SK-MEL-5 (cell line): ENCODE measurements around the gene IL17B. TPM values are rescaled to one million over a fixed set of nuclear protein-coding genes. Genes with fewer than 3 reads are reported as not detected.

ENCODE experiments used
- DNase-seq: peaks from one replicate; pipeline ENCODE4 v3.0.0-alpha.2; 2016; ENCODE audit warnings: low read depth, low spot score
- in situ Hi-C: cut with HindIII; loops from 2 replicates; pipeline ENCODE4 v1.10.0; 2016; ENCODE audit warnings: low sequenced_read_pairs, high pct_unique_total_duplicates, low pct_unique_long_range_greater_than_20kb
- polyA plus RNA-seq, 2 experiments: library from polyadenylated mRNA; depleted of rRNA; stranded (reverse); fragments of >200 nt; gene quantifications; 2 replicates each; pipeline ENCODE4 v1.2.3, GENCODE V29; 2015
- total RNA-seq: library from RNA; depleted of rRNA; stranded (reverse); fragments of >200 nt; shearing (Covaris generic); gene quantifications from 2 replicates; pipeline ENCODE4 v1.2.3, GENCODE V29; 2014; rRNA removed

Gene IL17B, protein sequence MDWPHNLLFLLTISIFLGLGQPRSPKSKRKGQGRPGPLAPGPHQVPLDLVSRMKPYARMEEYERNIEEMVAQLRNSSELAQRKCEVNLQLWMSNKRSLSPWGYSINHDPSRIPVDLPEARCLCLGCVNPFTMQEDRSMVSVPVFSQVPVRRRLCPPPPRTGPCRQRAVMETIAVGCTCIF
- total RNA-seq, result not detected in 2 replicates
- polyA plus RNA-seq (2015; cell fraction: cytosol; rRNA removed), result 0.67 TPM in 1 of 2 replicates, not detected in the other
- polyA plus RNA-seq (2015; cell fraction: nucleus; rRNA removed), result not detected in 2 replicates

DNA sequence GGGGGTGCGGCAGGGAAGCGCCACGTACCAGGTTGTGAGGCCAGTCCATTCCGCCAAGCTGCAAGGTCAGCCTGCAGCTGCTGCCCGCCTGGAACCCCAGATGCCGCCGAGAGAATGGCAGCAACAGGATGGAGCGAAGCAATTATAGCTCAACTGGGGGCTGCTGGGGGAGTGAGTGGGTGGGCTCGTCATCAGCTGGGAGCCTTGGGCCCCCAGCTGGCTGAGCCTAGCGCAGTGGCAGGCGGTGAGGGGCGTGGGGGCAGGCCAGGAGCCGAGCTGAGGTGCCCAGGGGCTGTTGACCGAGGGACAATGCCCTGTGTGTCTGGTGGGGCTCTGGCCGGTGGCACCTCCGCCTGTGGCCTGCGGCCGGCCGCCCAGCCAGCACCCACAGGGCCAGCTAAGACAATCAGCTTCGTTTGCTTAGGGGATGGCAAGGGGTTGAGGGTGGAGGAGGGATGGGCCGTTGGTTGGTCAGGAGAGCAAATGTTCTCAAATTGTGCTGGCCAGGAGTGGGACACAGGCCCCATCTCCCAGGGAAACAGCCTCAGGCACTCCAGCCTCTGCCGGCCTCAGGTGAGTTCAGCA lies at the start of gene IL17B:
IL17B (minus strand) TSS at position 116 of the 585 bp plus-strand sequence; CDS start at position 49, 67 bp downstream.
- no peak for DNase-seq
- in situ Hi-C loops, result no loop called here

DNA sequence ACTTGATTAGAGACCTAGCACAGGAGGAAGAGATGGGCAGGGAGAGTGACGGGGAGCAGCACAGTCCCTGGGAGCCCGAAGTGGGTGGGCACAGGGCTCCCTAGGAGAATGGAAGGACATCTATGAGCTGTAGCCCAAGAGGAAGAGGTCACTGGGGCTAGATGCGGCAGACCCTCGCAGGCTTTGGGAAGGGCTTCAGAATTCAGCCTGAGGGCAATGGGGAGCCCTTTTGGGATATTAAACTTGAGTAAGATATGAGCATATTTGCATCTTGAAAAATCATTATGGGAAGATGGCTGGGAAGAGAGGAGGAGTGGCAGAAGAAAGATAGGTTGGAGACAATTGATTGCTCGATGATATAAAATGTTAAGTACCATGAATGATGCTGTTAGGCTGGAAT lies 48.9 kb upstream of the IL17B start:
- DNase-seq, result no peak
- in situ Hi-C loops, result no loop called here

DNA sequence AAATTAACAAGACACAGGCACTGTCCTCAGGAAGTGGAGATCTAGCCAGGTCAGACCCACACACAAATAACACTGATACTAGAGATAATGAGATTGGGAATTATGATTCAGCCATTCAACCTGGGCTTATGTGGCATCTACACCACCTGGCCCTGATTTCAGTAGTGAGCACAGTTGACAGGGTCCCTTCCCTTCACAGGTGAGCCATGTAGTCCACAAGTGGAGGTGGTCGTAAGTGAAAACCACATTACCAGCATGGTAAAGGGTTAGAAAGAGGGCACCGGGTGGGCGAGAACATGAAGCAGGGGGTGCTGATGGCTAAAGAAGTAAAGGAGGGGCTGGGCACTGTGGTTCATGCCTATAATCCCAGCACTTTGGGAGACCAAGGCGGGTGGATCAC lies 48.3 kb upstream of the IL17B start:
- DNase-seq, result no peak
- in situ Hi-C loops, result no loop called here

DNA sequence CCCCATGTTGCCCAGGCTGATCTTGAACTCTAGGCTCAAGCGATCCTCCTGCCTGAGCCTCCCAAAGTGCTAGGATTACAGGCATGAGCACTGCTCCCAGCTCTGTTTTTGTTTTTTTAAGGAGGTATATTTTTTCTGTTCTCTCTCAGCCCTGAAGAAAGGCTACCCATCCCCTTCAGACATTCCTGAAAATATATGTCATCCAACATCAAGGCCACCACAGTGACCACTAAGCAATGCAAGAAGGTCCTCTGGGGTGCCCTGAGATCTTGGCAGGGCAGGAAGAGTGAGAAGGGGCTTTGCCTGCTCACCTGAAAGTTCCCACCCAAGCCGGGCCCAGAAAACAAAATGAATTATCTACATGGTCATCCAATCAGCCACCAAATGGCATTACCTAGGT lies 47.8 kb upstream of the IL17B start:
- no peak for DNase-seq
- in situ Hi-C loops, result no loop called here

DNA sequence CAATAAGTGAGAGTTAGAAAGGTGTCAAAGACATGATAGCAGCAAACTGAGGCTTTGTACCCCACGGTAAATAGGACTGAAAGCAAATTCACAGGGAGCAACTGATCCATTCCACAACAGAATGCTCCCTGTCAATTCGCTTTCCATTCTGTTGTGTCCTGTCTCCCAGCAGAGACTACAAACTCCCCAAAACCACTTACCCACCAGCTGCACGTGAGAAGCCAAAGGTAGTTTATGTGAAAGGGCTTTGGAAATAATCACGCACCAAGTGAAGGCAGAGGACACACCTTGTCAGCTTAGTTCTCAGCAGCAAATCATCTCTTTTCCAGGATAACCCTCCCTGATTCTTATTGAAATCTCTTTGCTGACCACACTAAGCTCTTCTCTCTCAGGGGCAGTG lies 46.6 kb upstream of the IL17B start:
- in situ Hi-C loops, result no loop called here
- DNase-seq, result no peak

DNA sequence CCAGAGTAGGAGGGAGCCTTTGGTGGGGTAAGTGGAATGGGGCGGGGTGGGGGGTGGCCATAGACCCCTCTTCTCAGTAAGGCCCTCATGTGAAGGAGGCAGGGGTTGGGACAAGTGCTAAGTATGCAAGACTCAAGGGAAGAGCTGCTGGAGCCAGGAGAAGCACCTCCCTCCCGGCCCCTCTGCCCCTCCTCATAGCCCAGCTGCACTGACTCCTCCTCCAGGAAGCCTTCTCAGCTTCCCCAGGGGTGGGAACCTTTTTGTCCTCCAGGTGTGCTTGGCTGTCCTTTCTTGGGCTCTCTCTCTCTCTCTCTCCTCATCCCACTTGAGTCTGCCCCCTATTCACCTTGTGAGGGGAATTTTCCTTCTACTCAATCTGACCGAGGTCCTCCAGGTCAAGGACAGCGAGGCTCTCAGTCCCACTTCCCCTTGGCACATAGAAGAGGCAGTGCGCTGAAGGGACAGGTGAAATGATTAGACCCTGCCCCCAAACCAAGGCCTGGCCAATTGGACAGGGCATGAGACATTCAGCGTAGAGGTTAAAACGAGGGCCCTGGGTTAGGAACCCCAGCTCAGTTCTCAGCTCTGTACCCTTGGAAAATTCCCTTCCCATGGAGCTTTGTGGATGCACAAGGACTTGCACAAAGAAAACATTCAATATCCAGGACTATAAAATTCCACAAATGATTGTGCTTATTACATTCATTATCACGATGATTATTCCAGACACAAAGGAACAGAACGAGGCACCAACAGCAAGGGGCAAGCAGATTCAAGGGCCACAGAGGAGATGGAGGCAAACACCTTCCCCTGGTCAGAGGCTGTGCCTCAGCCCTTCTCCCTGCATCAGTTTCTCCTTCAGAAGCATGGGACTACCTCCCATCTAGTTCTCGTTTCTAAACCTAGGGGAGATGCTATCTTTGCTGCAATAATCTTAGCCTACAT lies 45.6 kb upstream of the IL17B start:
- DNase-seq, result no peak
- in situ Hi-C loops, result no loop called here

DNA sequence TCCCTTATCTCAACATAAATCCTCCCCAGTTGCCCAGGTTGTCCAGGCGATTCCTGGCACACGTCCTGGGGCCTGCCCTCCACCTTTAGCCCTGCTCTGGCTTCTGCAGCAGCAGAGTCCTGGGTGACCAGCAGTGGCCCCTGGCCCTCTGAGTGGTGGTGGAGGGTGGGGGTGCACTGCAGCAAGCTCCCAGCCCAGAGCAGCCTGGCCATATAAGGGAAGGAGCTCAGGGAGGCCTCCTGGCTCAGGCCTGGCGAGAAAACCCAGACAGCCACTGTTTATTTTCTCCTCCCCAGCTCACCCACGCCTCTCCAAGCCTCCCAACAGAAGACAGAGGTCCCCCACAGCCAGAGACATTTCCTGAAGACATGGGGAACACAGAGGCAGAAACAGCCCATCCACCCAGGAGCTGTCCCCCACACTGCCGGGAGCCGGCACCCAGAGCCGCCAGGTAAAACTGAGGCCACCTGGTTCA lies 44.7 kb upstream of the IL17B start:
- in situ Hi-C loops, result no loop called here
- no peak for DNase-seq

DNA sequence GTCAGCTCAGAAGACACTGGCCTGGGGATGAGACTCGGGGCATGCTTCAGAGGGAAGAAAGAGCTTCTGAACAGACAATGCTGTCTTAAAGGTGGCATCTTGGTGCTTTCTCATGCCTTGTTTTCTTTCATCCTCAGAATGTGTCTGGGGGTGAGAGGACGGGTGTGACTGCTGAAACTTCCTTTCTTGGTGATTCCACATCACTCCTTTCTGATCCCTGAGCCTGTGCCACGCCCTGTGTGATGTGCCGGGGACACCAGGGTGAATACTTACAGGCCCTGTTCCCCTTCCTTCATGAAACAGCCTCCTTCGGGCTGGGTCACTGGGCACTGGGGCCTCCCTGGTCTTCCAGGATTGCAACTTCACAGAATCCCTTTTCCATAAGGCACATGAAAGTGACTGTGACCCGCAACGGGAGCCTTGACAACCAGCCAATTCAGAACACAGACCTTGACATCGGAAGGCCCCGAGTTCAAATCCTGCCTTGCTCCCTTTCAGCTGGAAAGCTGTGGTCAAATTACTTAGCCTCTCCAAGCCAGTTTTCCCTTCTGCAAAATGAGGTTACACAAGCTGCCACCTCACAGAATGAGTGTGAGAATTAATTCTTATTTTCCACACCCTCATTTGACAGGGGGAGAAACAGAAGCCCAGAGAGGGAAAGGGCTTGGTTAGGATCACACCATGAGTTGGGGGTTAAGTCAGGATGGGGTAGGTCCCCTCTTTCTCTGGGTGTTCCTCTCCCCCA lies 44.1 kb upstream of the IL17B start:
- in situ Hi-C loops, result no loop called here
- DNase-seq, result no peak

DNA sequence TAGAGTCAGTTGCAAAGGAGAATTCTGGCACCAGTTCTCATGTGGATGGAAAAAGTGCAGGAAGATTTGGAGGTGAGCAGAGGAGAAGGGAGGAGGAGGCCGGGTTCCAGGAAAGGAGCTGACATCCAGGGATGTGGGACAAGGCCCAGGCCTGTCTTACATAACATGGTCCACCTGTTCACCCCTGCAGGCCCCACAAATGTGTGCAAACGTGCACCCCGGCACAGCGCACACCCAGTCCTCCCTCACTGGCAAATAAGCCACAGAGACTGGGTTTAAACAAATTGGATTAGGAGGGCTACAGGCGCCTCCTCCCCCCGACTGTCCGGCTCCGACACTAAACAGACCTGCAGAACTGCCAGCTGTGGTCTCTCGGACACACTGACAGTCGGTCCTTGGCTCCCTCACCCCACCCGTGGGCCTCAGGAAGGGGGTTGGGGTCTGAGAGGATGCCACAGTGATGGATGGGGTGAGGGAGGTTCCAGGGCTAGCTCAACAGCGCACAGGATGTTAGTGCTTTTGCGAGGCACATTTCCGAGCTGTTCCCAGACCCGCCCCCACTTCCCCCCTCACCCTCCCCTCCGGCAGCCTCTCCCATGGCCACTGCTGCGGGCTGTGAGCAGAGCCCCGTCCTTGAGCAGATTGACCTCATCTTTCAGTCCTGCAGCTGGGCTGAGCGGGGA lies 43.4 kb upstream of the IL17B start:
- in situ Hi-C loops, result no loop called here
- DNase-seq, result no peak

DNA sequence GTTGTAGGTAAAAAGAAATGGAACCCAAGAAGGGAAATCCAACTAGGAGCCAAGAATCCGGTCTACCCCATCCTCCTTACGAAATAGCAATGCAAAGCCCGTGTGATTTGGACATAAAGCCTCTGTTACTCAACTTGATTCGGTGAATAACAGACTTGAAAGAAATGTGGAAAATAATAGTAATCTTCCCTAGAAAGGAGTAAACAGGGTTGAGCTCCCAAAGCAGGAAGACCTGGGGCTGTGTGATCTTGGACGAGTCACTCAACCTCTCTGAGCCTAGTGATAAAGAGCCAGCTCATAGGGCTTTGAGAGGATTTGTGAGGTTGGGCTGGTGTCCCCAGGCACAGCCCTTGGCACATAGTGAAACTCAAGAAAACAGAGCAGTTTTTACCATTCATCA lies 42.7 kb upstream of the IL17B start:
- no peak for DNase-seq
- in situ Hi-C loops, result no loop called here

DNA sequence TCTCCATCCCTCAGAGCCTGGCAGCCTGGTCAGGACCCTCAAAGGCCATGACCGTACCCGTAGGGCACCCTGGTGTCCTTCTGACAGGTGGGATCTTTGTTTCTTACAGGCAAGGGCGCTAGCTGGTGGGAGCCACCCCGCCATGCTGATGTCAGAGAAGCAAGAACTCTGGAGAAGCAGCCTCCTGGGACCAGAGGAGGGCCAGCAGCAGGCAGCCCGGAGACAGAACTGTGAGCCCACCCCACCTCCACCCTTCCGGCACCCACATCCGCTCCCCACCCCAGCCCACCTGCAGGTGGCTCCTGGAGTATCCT lies 42.2 kb upstream of the IL17B start:
- in situ Hi-C loops, result no loop called here

DNA sequence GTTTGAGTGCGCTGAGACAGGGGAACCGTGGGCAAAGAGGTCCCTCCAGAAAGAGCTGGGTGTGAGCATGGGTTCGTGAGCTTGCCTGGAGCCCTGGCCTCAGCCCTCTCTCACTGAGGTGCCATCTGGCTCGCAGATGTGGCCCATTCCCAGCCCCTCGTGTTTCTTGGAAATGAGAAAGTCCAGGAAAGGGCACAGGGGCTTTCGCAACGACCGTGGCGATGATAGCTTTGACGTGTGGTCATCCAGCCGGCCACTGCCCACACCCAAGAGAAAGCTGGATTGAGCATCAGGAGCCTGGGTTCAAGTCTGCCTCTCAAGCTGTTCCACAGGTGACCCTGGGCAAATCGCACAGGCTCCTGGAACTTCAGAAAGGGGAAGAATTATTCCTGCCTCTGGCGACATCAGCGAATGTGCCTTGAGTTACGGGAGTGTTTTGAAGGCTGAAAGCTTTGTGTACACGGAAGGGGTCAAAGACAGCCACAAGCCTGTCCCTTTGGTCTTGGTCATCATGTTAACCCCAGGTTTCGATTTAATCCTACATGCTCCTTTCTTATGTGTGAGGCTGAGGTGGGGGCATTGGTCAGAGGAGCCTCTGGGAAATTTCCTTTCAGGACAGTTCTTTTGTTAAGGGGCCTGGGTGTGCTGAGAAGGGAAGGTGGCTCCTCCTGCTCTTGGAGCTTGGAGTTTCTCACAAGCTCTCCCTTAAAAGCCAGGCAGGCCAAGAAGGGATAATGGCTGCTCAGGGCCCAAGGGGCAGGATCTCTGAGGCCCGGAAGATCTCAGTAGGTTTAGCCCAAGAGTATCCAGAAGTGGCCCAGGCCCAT lies 41.7 kb upstream of the IL17B start:
- in situ Hi-C loops, result no loop called here

More for the DNA sequence above, 42.2 kb upstream of the IL17B start:
- no peak for DNase-seq

DNA sequence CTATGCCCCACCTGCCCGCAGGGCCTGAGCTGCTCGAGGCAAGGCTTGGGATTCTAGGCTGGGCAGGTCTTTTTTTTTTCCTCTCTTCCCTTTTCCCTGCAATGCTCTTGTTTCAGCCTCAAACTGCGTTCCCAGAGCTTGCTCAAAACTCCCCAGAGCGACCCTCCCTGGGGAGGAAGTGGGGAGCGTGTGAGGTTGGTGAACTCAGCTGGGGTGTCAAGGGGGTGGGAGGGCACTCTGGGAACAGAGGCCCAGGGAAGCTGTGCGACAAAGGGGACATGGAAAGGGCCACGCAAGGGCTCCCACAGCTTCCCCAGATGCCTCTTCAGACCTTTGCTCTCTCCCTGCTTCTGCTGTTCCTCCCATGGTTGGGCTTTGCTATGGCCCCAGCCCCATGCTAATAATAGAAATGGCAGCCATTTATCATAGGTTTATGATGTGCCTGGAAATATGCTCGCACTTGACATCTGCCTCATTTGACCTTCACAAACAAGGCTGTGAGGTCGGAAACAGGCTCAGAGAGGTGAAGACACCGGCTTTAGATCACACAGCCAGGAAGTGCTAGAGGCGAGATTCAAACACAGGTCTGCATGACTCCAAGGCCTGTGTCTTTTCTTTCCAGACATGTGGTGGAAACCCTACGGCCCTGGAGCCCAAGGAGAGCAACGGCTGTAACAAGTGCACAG lies 40.9 kb upstream of the IL17B start:
- in situ Hi-C loops, result no loop called here
- no peak for DNase-seq

More for the DNA sequence above, 41.7 kb upstream of the IL17B start:
- no peak for DNase-seq

DNA sequence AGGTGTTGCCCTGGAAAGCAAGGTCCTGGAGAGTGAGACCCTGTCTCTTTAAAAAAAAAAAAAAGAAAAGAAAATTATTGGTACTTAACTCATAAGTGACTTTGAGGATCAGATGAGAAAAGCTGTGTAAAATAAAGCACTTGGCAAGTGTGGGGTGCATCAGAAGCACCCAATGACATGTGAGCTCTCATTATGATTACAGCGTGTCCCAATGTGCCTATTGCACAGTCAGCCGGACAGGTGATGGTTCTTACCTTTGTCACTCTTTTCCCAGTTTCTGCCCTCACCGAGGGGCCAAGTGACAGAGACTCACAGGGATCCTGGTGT lies 40.4 kb upstream of the IL17B start:
- in situ Hi-C loops, result no loop called here
- no peak for DNase-seq

DNA sequence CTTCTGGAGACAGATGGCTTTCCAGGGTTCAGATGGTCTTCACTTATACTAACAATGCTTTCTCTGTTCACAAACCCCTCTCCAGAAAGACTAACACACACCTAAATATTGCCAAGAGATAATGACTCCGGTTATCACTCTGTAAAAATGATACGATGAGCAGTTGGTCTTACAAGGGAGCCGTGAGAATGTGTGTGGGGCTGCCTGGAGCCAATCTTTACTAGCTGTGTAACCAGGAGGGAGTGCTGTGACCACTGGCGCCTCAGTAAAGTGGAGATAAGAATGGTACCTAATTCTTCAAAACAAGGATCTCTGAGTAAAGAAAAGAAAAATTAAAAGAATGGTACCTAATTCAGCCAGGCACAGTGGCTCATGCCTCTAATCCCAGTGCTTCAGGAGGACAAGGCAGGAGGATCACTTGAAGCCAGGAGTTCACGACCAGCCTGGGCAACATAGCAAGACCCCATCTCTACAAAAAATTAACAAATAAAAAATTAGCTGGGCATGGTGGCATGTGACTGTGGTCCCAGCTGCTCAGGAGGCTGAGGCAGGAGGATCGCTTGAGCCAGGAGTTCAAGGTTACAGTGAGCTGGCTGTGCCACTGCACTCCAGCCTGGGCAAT lies 39.9 kb upstream of the IL17B start:
- no peak for DNase-seq
- in situ Hi-C loops, result no loop called here
